A549 (cell line): ENCODE data around the gene WNT7B. TPM values are rescaled to one million over a fixed set of nuclear protein-coding genes. Genes with fewer than 3 reads are reported as not detected.
A peak's percentile ranks its signal among the peaks of the same experiment; 100 is the strongest.

Source experiments
- ATAC-seq, 2 experiments: fragments of 200-7000 bp in 1 of 2; fragments of >200 bp in 1 of 2; cut with Nextera tagmentation in 1 of 2; cut with Tn5 transposase in 1 of 2; 3 replicates each; pipeline versions ENCODE4 v1.8.0 to v1.9.1; 2018 to 2020; ENCODE audit warnings: mild to moderate bottlenecking in 1 of 2, moderate library complexity in 1 of 2
- CTCF ChIA-PET: fragments of 300-600 bp; sonication (Branson Sonifier 250); formaldehyde crosslinking; extraction: SDS; loops from one replicate; lab custom pipeline; 2021; ENCODE audit warnings: antibody characterized with exemption, inconsistent platforms; lab: Yijun Ruan, JAX
- POLR2A ChIA-PET: fragments of 350-600 bp; formaldehyde crosslinking; extraction: SDS; loops from one replicate; lab custom pipeline; 2021; ENCODE audit warnings: antibody characterized with exemption, inconsistent platforms; lab: Yijun Ruan, JAX
- DNase-seq, 2 experiments: peaks; one replicate each; pipeline versions ENCODE4 v3.0.0 to v3.0.0-alpha.2; 2011 to 2016; ENCODE audit warnings: low read depth in 1 of 2, low spot score in 1 of 2
- FAIRE-seq: peaks from 2 replicates; lab custom pipeline; 2011; peaks lifted over from hg19 to GRCh38; lab: Jason Lieb, UNC
- H3K27ac ChIP-seq, 2 experiments: fragments of >200 bp; sonication (Bioruptor Twin); formaldehyde crosslinking; 3 replicates each; pipeline ENCODE4 v1.5.1; 2016 to 2017
- H3K4me1 ChIP-seq: fragments of >200 bp; sonication (Bioruptor Twin); formaldehyde crosslinking; 3 replicates; pipeline ENCODE4 v1.6.1; 2016
- H3K4me2 ChIP-seq: fragments of >200 bp; sonication (Bioruptor Twin); formaldehyde crosslinking; 3 replicates; pipeline ENCODE4 v1.6.1; 2016
- H3K4me3 ChIP-seq: fragments of >200 bp; sonication (Bioruptor Twin); formaldehyde crosslinking; 3 replicates; pipeline ENCODE4 v1.5.1; 2016
- H3K9me3 ChIP-seq: fragments of >200 bp; sonication (Bioruptor Twin); formaldehyde crosslinking; 3 replicates; pipeline ENCODE4 v1.6.1; 2016
- ATOH8 ChIP-seq: fragments of 250-450 bp; sonication (Bioruptor Pico); IDR thresholded peaks from 2 replicates; pipeline ENCODE4 v1.5.0; 2020; ENCODE audit warnings: low read depth, mild to moderate bottlenecking, moderate library complexity
- BHLHE40 ChIP-seq: IDR thresholded peaks from 2 replicates; pipeline ENCODE4 v1.6.1; 2012; ENCODE audit warnings: low read depth, low read length, inconsistent platforms
- CEBPB ChIP-seq, 2 experiments: fragments of >200 bp in 1 of 2; sonication (Bioruptor Twin) in 1 of 2; formaldehyde crosslinking in 1 of 2; IDR thresholded peaks; 2 replicates each; pipeline ENCODE4 v1.6.1; 2012 to 2016
- CHD2 ChIP-seq: fragments of 150-350 bp; IDR thresholded peaks from 2 replicates; pipeline ENCODE4 v1.6.1; 2014; ENCODE audit warnings: low read length; ENCODE audit not compliant: partially characterized antibody
- CHD4 ChIP-seq: fragments of 200-600 bp; sonication (generic); IDR thresholded peaks from 2 replicates; pipeline ENCODE4 v1.6.1; 2016; ENCODE audit warnings: antibody characterized with exemption, mild to moderate bottlenecking, borderline replicate concordance
- ELK1 ChIP-seq: fragments of 150-350 bp; IDR thresholded peaks from 2 replicates; pipeline ENCODE4 v1.6.1; 2014; ENCODE audit warnings: low read depth, mild to moderate bottlenecking, low read length
- FOXS1 ChIP-seq: fragments of 250-450 bp; sonication (Bioruptor Pico); IDR thresholded peaks from 2 replicates; pipeline ENCODE4 v1.5.0; 2020; ENCODE audit warnings: mild to moderate bottlenecking, moderate library complexity
- HDAC2 ChIP-seq: fragments of 200-600 bp; sonication (generic); IDR thresholded peaks from 2 replicates; pipeline ENCODE4 v1.6.1; 2016
- JUN ChIP-seq, 2 experiments: fragments of >200 bp; sonication (Bioruptor Twin); formaldehyde crosslinking; IDR thresholded peaks; 2 replicates in 1 of 2; 3 replicates in 1 of 2; pipeline ENCODE4 v1.6.1; 2016 to 2017
- MAZ ChIP-seq: fragments of 150-350 bp; IDR thresholded peaks from 2 replicates; pipeline ENCODE4 v1.6.1; 2014; ENCODE audit warnings: antibody characterized with exemption, low read depth, low read length, borderline replicate concordance
- MYC ChIP-seq: IDR thresholded peaks from 2 replicates; pipeline ENCODE4 v1.6.1; 2012; ENCODE audit warnings: mild to moderate bottlenecking, inconsistent platforms, low read length, improper control_type of control experiment, borderline replicate concordance
- NPAS2 ChIP-seq: fragments of 250-450 bp; sonication (Bioruptor Pico); IDR thresholded peaks from 2 replicates; pipeline ENCODE4 v1.8.0; 2022; ENCODE audit warnings: mild to moderate bottlenecking, moderate library complexity, borderline replicate concordance
- POLR2A ChIP-seq: IDR thresholded peaks from 2 replicates; pipeline ENCODE4 v1.6.1; 2012; ENCODE audit warnings: mild to moderate bottlenecking, low read length
- POLR2AphosphoS2 ChIP-seq: conservative IDR thresholded peaks from 2 replicates; pipeline ENCODE4 v1.6.1; 2012; ENCODE audit warnings: low read length, improper control_type of control experiment, inconsistent platforms
- RNF2 ChIP-seq: fragments of 200-600 bp; sonication (generic); IDR thresholded peaks from 2 replicates; pipeline ENCODE4 v1.6.1; 2016; ENCODE audit warnings: low read depth, mild to moderate bottlenecking, antibody characterized with exemption, moderate library complexity, borderline replicate concordance
- ZFP36 ChIP-seq: fragments of 450-650 bp; IDR thresholded peaks from 2 replicates; pipeline ENCODE4 v1.6.1; 2014; ENCODE audit warnings: borderline replicate concordance; ENCODE audit not compliant: partially characterized antibody
- ZSCAN20 ChIP-seq: fragments of 250-450 bp; sonication (Bioruptor Pico); IDR thresholded peaks from 2 replicates; pipeline ENCODE4 v1.8.0; 2022; ENCODE audit warnings: mild to moderate bottlenecking, moderate library complexity
- WGBS: methylation state at CpG from one replicate; pipeline ENCODE4 v1.1.6; 2017; ENCODE audit errors: missing lambda C conversion rate; 5-methylcytosine and 5-hydroxymethylcytosine counted together
- polyA plus RNA-seq, 4 experiments: library from polyadenylated mRNA; depleted of rRNA in 3 of 4; stranded (reverse); fragments of >200 nt; fragmentation: RNase III in 1 of 4; extraction: RNeasy Plus Mini Kit Qiagen cat#74134 plus additional on column Dnase treatment in 1 of 4; gene quantifications; 2 replicates in 3 of 4; 3 replicates in 1 of 4; pipeline ENCODE4 v1.2.3, GENCODE V29; 2011 to 2017

The WNT7B gene
- polyA plus RNA-seq, 2 of the 4 experiments (the other 2 are of a cell fraction) = 16.9 to 80.8 TPM

- ATAC-seq = no peak
- POLR2A ChIA-PET = no interaction called here
- no peak for DNase-seq
Measured at GRCh38 chr22:45887202-45888131, 89.5 kb downstream of the WNT7B start.

GRCh38 chr22:45886540-45886939 lies 90.4 kb downstream of the WNT7B start:
- Histone ChIP-seq H3K27ac (no peak overlapping the region), H3K4me1 (no peaks in the 10 kb centered on the region), H3K4me2 (no peak overlapping the region), H3K4me3 (no peak overlapping the region), H3K9me3 (no peaks in the 10 kb centered on the region)
- no peak for TF ChIP-seq POLR2AphosphoS2
- TF ChIP-seq ZFP36 = peak; percentile 95
- TF ChIP-seq MAZ = no peak
- TF ChIP-seq CEBPB (IDR thresholded peaks at IDR 0.05) = no peak
- no peak for TF ChIP-seq CHD2
- 87% methylated on average over 7 of the region's 7 CpGs for WGBS
- CTCF ChIA-PET = no interaction called here
- FAIRE-seq (no peak), DNase-seq (no peak), ATAC-seq (no peak)
- POLR2A ChIA-PET = no interaction called here

More at GRCh38 chr22:45887202-45888131, 89.5 kb downstream of the WNT7B start:
- Histone ChIP-seq H3K4me3 (no peak overlapping the region), H3K27ac (peak overlapping the region in 1 of 2 experiments; percentile 45; a peak in 2 of 6 replicates), H3K4me1 (no peaks in the 10 kb centered on the region), H3K9me3 (no peaks in the 10 kb centered on the region), H3K4me2 (no peak overlapping the region)
- 93% methylated on average over 8 of the region's 22 CpGs for WGBS
- no peak for TF ChIP-seq JUN (IDR thresholded peaks at IDR 0.05)
- no peak for TF ChIP-seq ZSCAN20 (CRISPR knock-in tag)
- no peak for TF ChIP-seq NPAS2
- no peak for TF ChIP-seq ATOH8 (CRISPR knock-in tag)
- CTCF ChIA-PET = no interaction called here
- no peak for FAIRE-seq

- Histone ChIP-seq H3K4me1 (no peaks in the 10 kb centered on the region), H3K27ac (no peak overlapping the region), H3K4me2 (no peak overlapping the region), H3K4me3 (no peak overlapping the region), H3K9me3 (no peaks in the 10 kb centered on the region)
- CTCF ChIA-PET = no interaction called here
- POLR2A ChIA-PET = no interaction called here
- FAIRE-seq (no peak), ATAC-seq (peak in 1 of 2 experiments; percentile 10; a peak in 1 of 6 replicates), DNase-seq (no peak)
- WGBS = 95% methylated on average over 14 of the region's 21 CpGs
- TF ChIP-seq HDAC2 (no peak), ELK1 (no peak), BHLHE40 (no peak), RNF2 (no peak), FOXS1 (CRISPR knock-in tag) (no peak), MYC (no peak), POLR2A (no peak), MAZ (no peak), CHD4 (no peak)
Measured at GRCh38 chr22:45885941-45886395, 91.0 kb downstream of the WNT7B start.
